HL-60 (cell line): ENCODE measurements around the gene NHEJ1.

Experiments used
- DNase-seq, 2 experiments: peaks; one replicate each; pipeline ENCODE4 v3.0.0-alpha.2; 2010 to 2020; ENCODE audit warnings: low read depth in 1 of 2, low spot score in 1 of 2
- H3K27ac ChIP-seq: fragments of 250-450 bp; sonication (Bioruptor Pico); replicated peaks from 2 replicates; pipeline ENCODE4 v1.5.1; 2020; ENCODE audit warnings: mild to moderate bottlenecking, moderate library complexity
- H3K27me3 ChIP-seq: fragments of 250-450 bp; sonication (Bioruptor Pico); 2 replicates; pipeline ENCODE4 v1.5.1; 2021; ENCODE audit warnings: mild to moderate bottlenecking, moderate library complexity; ENCODE audit not compliant: insufficient read depth, poor library complexity, severe bottlenecking
- H3K4me3 ChIP-seq: replicated peaks from 2 replicates; pipeline ENCODE4 v1.5.1; 2011; ENCODE audit warnings: mild to moderate bottlenecking, control low read depth, low read length; ENCODE audit not compliant: insufficient read depth
- GABPA ChIP-seq: IDR thresholded peaks from 2 replicates; pipeline ENCODE4 v1.6.1; 2012; ENCODE audit warnings: low read depth
- POLR2AphosphoS5 ChIP-seq: IDR thresholded peaks from 2 replicates; pipeline ENCODE4 v1.6.1; 2012; ENCODE audit warnings: low read depth
- SPI1 ChIP-seq: IDR thresholded peaks from 2 replicates; pipeline ENCODE4 v1.6.1; 2012; ENCODE audit warnings: low read depth, mild to moderate bottlenecking, borderline replicate concordance
- TF ChIP-seq, protein P1 (sequence below): IDR thresholded peaks from one replicate; pipeline ENCODE4 v1.5.1; 2011; ENCODE audit warnings: low read length, control low read depth, inconsistent platforms; ENCODE audit not compliant: insufficient read depth
- TF ChIP-seq, protein P2 (sequence below): IDR thresholded peaks from 2 replicates; pipeline ENCODE4 v1.6.1; 2012; ENCODE audit warnings: low read depth; ENCODE audit not compliant: insufficient replicate concordance

Gene NHEJ1

DNA sequence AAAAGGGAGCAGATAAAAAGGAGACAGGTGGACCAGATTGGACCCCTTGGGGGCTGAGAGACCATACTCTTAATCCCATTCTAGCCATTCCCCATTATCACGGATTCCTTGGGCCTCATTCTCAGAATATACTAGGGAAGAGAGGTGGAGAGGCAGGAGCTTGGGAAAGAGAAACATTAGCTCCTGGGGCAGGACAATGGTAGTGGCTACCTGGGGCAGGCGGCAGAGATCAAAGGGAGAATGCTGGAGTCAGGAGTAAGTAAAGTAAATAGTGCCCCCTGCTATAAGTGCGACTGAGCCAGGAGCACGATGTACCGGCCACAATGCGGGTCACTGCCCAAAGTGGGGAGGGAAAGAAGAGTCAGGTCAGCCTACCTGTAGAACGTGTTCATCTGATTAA, 79.5 kb downstream of the NHEJ1 start:
- H3K27me3 ChIP-seq = no peaks in the 10 kb centered on the region
- TF ChIP-seq POLR2AphosphoS5 = no peak
- no peak for TF ChIP-seq SPI1
- TF ChIP-seq GABPA = no peak
- H3K27ac ChIP-seq = no peak overlapping the region
- no peak overlapping the region for H3K4me3 ChIP-seq
- no peak for DNase-seq

DNA sequence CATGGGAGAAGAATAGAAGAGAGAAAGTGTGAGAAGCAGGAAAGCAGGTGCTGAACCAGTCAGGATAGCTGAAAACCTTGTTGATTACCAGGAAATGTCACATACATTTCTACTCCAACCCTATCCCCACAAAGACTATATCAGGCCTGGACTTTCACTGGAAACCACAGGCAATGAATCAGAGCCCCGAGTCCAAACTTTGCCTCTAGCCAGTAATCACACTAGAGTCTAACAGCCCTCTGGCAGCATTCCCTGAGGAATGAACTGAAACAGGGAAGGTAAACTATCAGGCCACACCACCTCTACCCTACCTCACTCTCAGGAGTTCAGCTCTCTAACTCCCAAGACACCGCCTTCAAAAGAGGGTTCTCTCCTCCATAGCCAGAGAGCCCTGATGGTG, 81.2 kb downstream of the NHEJ1 start:
- Histone ChIP-seq H3K4me3 (no peak overlapping the region), H3K27ac (no peak overlapping the region)
- TF ChIP-seq, protein P1, sequence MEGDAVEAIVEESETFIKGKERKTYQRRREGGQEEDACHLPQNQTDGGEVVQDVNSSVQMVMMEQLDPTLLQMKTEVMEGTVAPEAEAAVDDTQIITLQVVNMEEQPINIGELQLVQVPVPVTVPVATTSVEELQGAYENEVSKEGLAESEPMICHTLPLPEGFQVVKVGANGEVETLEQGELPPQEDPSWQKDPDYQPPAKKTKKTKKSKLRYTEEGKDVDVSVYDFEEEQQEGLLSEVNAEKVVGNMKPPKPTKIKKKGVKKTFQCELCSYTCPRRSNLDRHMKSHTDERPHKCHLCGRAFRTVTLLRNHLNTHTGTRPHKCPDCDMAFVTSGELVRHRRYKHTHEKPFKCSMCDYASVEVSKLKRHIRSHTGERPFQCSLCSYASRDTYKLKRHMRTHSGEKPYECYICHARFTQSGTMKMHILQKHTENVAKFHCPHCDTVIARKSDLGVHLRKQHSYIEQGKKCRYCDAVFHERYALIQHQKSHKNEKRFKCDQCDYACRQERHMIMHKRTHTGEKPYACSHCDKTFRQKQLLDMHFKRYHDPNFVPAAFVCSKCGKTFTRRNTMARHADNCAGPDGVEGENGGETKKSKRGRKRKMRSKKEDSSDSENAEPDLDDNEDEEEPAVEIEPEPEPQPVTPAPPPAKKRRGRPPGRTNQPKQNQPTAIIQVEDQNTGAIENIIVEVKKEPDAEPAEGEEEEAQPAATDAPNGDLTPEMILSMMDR = no peak
- no peak for TF ChIP-seq GABPA
- TF ChIP-seq SPI1 = no peak
- TF ChIP-seq POLR2AphosphoS5 = no peak
- TF ChIP-seq, protein P2, sequence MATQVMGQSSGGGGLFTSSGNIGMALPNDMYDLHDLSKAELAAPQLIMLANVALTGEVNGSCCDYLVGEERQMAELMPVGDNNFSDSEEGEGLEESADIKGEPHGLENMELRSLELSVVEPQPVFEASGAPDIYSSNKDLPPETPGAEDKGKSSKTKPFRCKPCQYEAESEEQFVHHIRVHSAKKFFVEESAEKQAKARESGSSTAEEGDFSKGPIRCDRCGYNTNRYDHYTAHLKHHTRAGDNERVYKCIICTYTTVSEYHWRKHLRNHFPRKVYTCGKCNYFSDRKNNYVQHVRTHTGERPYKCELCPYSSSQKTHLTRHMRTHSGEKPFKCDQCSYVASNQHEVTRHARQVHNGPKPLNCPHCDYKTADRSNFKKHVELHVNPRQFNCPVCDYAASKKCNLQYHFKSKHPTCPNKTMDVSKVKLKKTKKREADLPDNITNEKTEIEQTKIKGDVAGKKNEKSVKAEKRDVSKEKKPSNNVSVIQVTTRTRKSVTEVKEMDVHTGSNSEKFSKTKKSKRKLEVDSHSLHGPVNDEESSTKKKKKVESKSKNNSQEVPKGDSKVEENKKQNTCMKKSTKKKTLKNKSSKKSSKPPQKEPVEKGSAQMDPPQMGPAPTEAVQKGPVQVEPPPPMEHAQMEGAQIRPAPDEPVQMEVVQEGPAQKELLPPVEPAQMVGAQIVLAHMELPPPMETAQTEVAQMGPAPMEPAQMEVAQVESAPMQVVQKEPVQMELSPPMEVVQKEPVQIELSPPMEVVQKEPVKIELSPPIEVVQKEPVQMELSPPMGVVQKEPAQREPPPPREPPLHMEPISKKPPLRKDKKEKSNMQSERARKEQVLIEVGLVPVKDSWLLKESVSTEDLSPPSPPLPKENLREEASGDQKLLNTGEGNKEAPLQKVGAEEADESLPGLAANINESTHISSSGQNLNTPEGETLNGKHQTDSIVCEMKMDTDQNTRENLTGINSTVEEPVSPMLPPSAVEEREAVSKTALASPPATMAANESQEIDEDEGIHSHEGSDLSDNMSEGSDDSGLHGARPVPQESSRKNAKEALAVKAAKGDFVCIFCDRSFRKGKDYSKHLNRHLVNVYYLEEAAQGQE = no peak

GRCh38 chr2:219078951-219079350, 81.7 kb downstream of the NHEJ1 start:
- Histone ChIP-seq H3K4me3 (no peak overlapping the region), H3K27me3 (no peaks in the 10 kb centered on the region), H3K27ac (no peak overlapping the region)
- TF ChIP-seq GABPA (no peak), POLR2AphosphoS5 (no peak), SPI1 (no peak)
- TF ChIP-seq, protein P1 = no peak
- TF ChIP-seq, protein P2 = no peak
- no peak for DNase-seq

More for the DNA sequence above, 81.2 kb downstream of the NHEJ1 start:
- DNase-seq = no peak
- no peaks in the 10 kb centered on the region for H3K27me3 ChIP-seq

GRCh38 chr2:219078126-219078525, 82.5 kb downstream of the NHEJ1 start:
- DNase-seq = no peak
- H3K27ac ChIP-seq = no peak overlapping the region
- H3K4me3 ChIP-seq = no peak overlapping the region
- TF ChIP-seq, protein P1 = no peak
- TF ChIP-seq GABPA = no peak
- TF ChIP-seq SPI1 = no peak
- TF ChIP-seq, protein P2 = no peak
- no peak for TF ChIP-seq POLR2AphosphoS5
- no peaks in the 10 kb centered on the region for H3K27me3 ChIP-seq
